KOPT-K1 (cell line): ENCODE results near the gene BCAS3.
"Not testable (repeated sequence)": the region's sequence is repeated elsewhere in the genome, so short reads cannot be mapped to it uniquely, and the experiment has no call there.

Source experiments
- H3K27ac ChIP-seq: fragments of 200-600 bp; sonication (generic); 2 replicates; pipeline ENCODE4 v1.5.1; 2016; ENCODE audit warnings: antibody characterized with exemption, mild to moderate bottlenecking, low read depth, low read length; ENCODE audit not compliant: poor library complexity, severe bottlenecking
- H3K36me3 ChIP-seq: fragments of 200-600 bp; sonication (generic); 2 replicates; pipeline ENCODE4 v1.5.1; 2017; ENCODE audit warnings: antibody characterized with exemption, mild to moderate bottlenecking, low read length, moderate library complexity; ENCODE audit not compliant: insufficient read depth
- H3K9me3 ChIP-seq: fragments of 200-600 bp; sonication (generic); 2 replicates; pipeline ENCODE4 v1.5.1; 2017; ENCODE audit warnings: antibody characterized with exemption, low read length, mild to moderate bottlenecking; ENCODE audit not compliant: insufficient read depth, poor library complexity, severe bottlenecking

BCAS3 gene

DNA sequence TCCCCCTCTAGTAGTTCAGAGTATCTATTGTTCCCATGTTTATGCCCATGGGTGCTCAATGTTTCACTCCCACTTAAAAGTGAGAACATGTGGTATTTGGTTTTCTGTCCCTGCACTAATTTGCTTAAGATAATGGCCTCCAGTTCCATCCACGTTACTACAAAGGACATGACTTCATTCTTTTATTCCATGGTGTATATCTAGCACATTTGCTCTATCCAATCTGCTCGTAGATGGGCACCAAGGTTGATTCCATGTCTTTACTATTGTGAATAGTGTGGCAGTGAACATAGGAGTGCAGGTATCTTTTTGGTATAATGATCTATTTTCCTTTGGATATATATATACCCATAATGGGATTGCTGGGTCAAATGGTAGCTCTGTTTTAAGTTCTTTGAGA lies 552.8 kb downstream of the BCAS3 start:
- H3K36me3 ChIP-seq = no peaks in the 10 kb centered on the region
- H3K9me3 ChIP-seq = no peaks in the 10 kb centered on the region
- H3K27ac ChIP-seq = no peak overlapping the region

DNA sequence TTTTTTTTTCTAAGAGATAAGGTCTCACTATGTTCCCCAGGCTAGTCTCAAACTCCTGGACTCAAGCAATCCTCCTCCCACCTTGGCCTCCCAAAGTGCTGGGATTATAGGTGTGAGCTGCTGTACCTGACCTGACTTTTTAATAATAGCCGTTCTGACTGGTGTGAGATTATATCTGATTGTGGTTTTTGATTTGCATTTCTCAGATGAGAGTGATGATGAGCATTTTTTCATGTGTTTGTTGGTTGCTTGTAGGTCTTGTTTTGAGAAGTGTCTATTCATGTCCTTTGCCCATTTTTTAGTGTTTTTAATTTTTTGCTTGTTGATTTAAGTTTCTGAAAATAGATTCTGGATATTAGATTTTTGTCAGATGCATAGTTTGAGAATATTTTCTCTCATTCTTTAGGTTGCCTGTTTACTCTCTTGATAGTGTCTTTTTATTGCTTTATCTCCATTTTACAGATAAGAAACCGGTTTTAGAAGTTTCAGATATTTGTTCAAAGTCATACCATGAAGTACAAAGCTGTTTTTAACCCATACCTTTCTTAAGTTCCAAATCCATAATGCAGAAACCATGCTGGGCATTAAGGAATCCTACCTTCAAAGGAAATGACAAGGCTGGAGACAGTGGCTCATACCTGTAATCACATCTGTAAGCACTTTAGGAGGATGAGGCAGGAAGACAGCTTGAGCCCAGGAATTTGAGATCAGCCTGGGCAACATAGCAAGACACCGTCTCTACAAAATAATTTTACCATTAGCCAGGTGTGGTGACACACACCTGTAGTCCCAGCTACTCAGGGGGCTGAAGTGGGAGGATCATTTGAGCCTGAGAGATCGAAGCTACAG lies 553.5 kb downstream of the BCAS3 start:
- no peaks in the 10 kb centered on the region for H3K9me3 ChIP-seq
- no peaks in the 10 kb centered on the region for H3K36me3 ChIP-seq
- no peak overlapping the region for H3K27ac ChIP-seq

DNA sequence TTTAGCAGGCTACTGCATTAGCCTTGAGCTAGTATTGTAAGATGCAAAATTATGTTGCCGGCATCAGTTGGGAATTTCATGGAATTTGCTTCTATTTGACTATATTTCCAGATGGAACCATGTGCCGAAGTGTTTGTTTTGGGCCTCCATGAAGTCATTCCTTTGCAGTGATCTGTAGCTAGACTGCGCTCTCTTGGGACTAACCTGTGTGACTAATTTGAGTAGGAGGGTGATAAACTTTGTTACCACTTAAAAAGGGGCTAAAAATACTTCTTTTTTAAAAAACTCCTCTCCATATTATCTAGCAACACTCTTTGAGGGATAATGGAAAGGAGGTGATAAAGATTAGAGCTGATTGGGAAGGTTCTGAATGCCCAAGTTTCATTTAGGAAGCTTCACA lies 555.2 kb downstream of the BCAS3 start:
- Histone ChIP-seq H3K27ac (no peak overlapping the region), H3K36me3 (no peaks in the 10 kb centered on the region), H3K9me3 (no peaks in the 10 kb centered on the region)

DNA sequence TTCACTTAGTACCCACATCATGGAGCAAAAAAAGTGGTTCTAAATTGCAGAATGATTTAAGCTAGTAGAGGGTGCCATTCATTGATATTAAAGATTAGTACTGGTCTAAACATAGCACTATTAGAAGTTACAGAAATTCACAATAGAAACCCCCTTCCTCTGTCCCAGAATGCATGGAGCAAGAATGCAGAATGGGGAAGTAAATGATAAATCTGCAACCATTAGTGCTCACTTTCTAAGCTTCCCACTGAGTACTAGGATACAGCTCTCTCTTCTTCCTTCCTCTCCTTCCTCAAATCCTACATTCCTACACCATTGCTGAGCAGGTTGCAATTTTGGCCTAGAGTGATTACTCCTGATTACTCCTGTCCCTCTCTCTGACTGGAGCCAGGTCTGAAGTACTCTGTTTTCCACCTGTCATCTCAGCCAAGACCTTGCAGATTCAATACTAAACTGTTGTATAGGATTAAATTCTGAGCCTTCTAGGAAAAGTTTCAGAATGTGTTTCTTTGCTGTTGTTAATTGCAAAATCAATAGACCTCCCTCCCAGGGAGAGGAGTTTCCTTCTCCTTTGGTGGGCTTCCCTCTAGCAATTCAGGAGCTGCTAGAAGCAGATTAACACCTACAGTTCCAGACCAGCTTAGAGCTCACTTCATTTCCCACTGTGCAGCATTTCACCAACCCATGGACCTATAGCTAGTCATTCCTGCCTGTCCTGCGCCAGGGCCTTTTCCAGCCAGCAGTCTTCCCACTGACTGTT lies 556.5 kb downstream of the BCAS3 start:
- Histone ChIP-seq H3K27ac (no peak overlapping the region), H3K9me3 (no peaks in the 10 kb centered on the region), H3K36me3 (no peaks in the 10 kb centered on the region)

DNA sequence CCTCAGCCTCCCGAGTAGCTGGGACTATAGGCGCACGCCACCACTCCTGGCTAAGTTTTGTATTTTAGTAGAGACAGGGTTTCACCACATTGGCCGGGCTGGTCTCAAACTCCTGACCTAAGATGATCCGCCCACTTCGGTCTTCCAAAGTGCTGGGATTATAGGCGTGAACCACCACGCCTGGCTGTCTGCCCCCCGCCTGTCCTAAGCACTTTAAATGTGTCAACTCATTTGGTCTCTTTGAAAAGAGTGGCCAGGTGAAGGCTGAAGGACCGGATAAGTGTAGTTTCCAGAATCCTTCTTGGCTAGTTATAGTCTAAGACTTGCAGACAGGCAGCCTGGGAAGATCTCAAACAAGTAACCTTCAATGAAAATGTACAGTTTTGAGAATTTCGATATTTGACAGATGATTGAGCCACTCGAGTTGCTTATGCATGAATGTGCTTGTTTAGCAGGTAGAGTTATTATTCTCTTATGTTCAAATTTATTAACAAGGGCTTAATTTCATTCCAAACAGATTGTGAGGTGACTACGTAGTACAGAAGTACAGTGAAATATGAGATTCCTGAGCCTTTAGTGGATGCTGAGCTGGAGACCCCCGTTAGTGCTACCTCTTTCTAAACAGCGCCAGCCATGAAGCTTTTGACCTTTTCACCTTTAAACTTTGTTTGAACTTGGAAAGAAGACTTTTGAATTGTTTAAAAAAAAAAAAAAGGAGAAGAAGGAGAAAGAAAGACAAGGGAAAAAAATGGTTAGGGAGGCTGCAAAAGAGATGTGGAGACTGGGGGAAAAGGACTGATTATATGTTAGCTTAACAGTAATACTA lies 557.6 kb downstream of the BCAS3 start:
- H3K9me3 ChIP-seq = no peaks in the 10 kb centered on the region
- H3K27ac ChIP-seq = no peak overlapping the region
- no peaks in the 10 kb centered on the region for H3K36me3 ChIP-seq

DNA sequence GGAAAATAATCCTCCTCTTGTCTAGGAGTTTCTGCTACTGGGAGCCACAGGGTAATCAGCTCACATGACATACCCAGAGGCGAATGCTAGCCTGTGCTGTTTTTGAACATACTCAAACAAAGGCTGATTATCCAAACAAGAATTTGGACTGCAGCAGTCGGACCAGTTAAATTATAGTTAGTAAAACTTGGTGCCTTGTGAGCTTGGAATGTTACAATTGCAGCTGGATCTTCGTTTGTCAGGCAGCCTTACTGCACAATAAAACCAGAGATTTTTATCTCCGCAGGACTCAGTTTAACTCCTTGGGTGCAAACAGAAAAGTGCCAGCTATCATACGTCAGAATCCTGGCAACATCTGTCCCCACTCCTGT lies 558.2 kb downstream of the BCAS3 start:
- Histone ChIP-seq H3K36me3 (no peaks in the 10 kb centered on the region), H3K9me3 (no peaks in the 10 kb centered on the region), H3K27ac (no peak overlapping the region)

DNA sequence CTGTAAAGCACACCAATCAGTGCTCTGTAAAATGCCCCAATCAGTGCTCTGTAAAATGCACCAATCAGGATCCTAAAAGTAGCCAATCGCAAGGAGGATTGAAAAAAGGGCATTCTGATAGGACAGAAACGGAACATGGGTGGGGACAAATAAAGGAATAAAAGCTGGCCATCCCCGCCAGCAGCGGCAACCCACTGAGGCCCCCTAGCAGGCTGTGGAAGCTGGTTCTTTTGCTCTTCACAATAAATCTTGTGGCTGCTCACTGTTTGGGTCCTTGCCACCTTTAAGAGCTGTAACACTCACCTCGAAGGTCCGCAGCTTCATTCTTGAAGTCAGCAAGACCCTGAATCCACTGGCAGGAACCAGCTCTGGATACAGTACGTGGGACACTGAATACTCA lies 559.6 kb downstream of the BCAS3 start:
- H3K27ac ChIP-seq = no peak overlapping the region
- H3K9me3 ChIP-seq = no peaks in the 10 kb centered on the region
- no peaks in the 10 kb centered on the region for H3K36me3 ChIP-seq

DNA sequence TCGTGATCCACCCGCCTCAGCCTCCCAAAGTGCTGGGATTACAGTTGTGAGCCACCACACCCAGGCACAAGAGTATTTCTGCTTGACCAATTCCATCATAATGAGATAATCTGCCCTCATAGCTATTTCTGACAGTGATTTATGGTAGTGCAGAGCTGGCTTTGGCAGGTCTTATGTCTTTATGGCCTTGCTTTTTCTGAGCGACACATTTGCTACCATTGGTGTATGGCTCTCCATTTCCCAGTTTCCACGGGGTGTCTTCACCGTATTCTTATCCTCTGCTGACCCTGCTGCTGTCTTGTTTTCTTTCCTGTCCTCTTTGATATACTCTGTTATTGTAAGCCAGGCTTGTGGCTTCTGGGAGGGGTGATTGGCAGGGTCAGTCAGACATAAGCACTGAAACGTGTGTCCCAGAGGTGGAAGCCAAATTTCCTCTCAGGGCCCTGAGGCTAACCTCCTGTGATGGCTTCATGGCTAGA lies 560.8 kb downstream of the BCAS3 start:
- H3K36me3 ChIP-seq = no peaks in the 10 kb centered on the region
- H3K27ac ChIP-seq = no peak overlapping the region
- no peaks in the 10 kb centered on the region for H3K9me3 ChIP-seq

DNA sequence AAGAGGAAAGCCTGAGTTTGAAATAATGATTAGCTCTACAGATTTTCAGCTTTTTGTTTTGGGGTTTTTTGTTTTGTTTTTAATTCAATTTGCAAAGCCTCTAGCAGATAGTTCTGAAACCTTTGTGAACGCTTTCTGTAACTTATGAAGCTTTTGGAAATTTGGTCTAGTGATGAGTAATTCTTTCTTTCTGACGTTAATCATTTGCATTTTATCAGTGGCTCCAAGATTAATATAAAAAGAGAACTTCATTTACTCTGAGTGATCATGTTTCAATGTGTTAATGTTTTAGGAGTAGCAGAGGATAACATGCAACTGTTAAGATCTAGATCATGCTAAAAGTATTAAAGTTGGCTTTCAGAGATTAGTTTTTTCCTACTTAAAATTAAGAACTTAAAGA lies 561.7 kb downstream of the BCAS3 start:
- Histone ChIP-seq H3K27ac (no peak overlapping the region), H3K9me3 (no peaks in the 10 kb centered on the region), H3K36me3 (no peaks in the 10 kb centered on the region)

DNA sequence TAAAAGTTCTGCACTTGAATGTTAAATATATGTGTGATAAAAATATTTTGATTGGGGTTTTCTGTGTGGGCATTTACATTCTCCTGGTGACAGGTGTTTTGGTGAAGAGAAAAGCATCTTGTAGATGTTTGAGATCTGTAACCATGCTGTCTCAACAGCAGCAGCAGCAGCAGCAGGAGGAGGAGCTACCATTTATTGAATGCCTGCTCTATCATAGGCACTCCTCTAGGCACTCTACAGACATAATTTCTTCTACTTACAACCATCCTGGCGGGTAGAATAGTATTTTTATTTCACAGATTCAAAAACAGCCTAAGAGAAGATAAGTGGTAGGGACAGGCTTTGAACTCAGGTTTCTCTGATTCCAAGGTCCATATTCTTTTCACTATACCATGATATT lies 562.3 kb downstream of the BCAS3 start:
- Histone ChIP-seq H3K36me3 (no peaks in the 10 kb centered on the region), H3K9me3 (no peaks in the 10 kb centered on the region), H3K27ac (no peak overlapping the region)

DNA sequence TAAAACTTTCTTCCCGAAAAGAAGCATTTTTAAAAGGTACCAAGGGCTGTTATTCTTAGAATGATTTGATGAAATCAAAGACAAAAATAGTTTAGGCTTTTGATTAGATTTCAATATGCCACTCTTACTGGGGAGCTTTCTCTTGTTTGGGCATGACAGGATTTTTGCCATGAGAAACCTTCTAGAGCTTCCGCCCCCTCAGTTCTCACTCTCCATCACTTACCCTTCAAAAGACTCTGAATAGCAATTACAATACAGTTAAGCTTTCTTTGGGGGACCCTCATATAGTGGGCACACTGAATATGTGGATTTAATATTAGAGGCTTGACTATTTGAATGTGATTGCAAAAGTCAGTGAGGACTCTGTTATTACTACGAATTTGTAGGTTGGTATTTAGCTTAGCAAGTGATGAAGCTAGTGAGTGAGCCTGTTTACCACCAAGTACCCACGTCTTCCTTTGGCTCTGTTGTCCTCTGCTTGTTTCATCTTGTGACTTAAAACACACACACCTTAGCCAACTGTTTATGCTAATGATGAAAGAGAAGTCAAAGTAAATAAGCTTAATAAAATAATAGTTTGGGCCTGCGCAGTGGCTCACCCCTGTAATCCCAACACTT lies 563.3 kb downstream of the BCAS3 start:
- Histone ChIP-seq H3K27ac (no peak overlapping the region), H3K36me3 (no peaks in the 10 kb centered on the region), H3K9me3 (no peaks in the 10 kb centered on the region)

DNA sequence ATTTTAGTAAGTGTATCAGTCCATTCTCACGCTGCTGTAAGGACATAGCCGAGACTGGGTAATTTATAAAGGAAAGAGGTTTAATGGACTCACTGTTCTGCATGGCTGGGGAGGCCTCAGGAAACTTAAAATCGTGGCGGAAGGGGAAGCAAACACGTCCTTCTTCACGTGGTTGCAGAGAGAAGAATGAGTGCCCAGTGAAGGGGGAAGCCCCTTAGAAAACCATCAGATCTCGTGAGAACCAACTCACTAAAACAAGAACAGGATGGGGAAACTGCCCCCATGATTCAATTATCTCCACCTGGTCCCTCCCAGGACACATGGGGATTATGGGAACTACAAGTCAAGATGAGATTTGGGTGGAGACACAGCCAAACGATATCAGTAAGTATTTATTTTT lies 567.3 kb downstream of the BCAS3 start:
- H3K9me3 ChIP-seq, H3K36me3 ChIP-seq, H3K27ac ChIP-seq: not testable (repeated sequence)

DNA sequence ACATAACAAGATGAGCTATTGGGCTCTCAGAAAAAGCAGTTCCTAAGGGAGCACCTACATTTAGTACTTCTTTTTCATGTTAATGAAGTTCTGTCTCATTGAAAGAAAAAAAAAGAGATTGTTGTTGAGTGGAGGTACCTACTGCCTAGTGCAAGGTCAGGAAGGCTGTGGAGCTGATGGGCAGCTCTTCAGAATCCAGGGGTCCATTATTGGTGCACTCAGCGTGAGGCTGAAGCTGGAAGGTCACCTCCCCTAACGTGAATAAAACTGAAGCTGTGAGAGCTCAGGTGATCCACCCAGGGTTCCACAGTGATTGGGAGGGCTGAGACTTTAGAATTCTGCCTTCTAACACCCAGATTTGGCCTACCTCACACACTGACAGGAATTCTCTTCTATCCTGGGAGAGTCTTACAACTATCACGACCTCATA lies 568.1 kb downstream of the BCAS3 start:
- Histone ChIP-seq H3K36me3 (no peaks in the 10 kb centered on the region), H3K9me3 (no peaks in the 10 kb centered on the region), H3K27ac (no peak overlapping the region)

DNA sequence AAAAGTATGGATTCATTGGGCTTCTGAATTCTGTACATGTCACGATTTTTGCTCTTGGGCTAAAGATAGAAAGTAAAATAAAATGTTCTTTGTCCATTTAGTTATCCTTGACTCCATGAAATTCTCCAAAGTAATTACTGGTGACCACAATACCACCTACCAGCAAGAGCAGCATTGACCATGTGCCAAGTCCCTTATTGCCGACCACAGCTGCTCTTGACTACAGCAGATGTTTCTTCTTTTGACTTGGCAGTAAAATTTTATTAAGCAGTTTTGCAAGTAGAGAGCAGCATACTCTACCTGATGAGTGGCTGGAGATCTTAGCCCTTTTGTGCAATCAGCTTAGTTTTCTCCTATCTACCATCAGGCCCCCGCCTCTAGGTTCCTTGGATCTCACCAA lies 569.8 kb downstream of the BCAS3 start:
- no peak overlapping the region for H3K27ac ChIP-seq
- H3K9me3 ChIP-seq = no peaks in the 10 kb centered on the region
- H3K36me3 ChIP-seq = no peaks in the 10 kb centered on the region

DNA sequence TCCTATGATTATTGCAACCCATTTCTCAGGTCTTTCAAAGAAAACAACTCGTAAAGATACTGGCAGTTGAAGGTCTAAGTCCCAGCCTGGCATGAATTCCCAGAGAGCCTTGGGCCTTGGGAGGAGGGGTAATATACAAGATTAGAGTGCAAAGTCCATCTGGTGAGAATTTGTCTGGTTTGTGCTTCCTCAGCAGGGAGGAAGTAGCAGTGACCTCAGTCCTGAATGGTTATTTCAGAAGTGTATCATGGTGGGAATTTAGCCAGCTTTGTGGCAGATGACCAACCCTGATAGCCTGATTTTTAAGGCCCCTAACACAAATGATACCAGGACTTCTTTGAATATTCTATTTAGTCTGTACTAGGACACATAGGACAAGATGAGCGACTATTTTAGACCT lies 570.7 kb downstream of the BCAS3 start:
- no peaks in the 10 kb centered on the region for H3K36me3 ChIP-seq
- H3K9me3 ChIP-seq = no peaks in the 10 kb centered on the region
- H3K27ac ChIP-seq = no peak overlapping the region
